ENCODE measurements around the gene HIVEP3. TPM values are rescaled to one million over a fixed set of nuclear protein-coding genes. Genes with fewer than 3 reads are reported as not detected.

Gene HIVEP3
- polyA plus RNA-seq, 1 donor (not counting 4 experiments of a cell fraction or from before 2014, with no cell fraction given): 1.1 TPM

GRCh38 chr1:41678111-41678878 lies 240.4 kb downstream of the HIVEP3 start:
- Histone ChIP-seq H3K79me2 (ENCODE audit: control insufficient read depth, insufficient read depth, low read length) (no peaks in the 10 kb centered on the region), H4K20me1 (ENCODE audit: control insufficient read depth, extremely low read depth, insufficient read depth, low read length) (no peaks in the 10 kb centered on the region), H3K36me3 (ENCODE audit: control insufficient read depth in 2 of 2, extremely low read depth in 1 of 2, insufficient read depth in 2 of 2, low read length in 2 of 2) (no peaks in the 10 kb centered on the region), H3K4me1 (ENCODE audit: control insufficient read depth, extremely low read depth, insufficient read depth, low read length) (peaks cover 57% of the 10 kb centered on the region), H3K27me3 (ENCODE audit: control insufficient read depth, extremely low read depth, insufficient read depth, low read length) (no peaks in the 10 kb centered on the region), H2AFZ (ENCODE audit: control insufficient read depth, low read length) (peak overlapping the region; percentile 17), H3K9ac (ENCODE audit: control insufficient read depth, extremely low read depth, insufficient read depth, low read length) (no peak overlapping the region), H3K9me1 (ENCODE audit: control insufficient read depth, extremely low read depth, insufficient read depth, low read length) (no peaks in the 10 kb centered on the region), H3K9me3 (ENCODE audit: control insufficient read depth, low read depth, low read length) (no peaks in the 10 kb centered on the region), H3K27ac (ENCODE audit: control insufficient read depth, insufficient read depth, low read length) (no peak overlapping the region), H3K4me3 (ENCODE audit: control insufficient read depth in 2 of 3, extremely low read depth in 1 of 3, insufficient read depth in 2 of 3, low read depth in 1 of 3, low read length in 3 of 3) (no peak overlapping the region), H3K4me2 (ENCODE audit: control insufficient read depth, extremely low read depth, insufficient read depth, low read depth, low read length) (peak overlapping the region; percentile 57)
- FAIRE-seq (peak; percentile 93), DNase-seq (ENCODE audit: low read depth, low spot score) (no peak)
- TF ChIP-seq EZH2 (IDR thresholded peaks at IDR 0.05; ENCODE audit: low read length): no peak
- no peak for TF ChIP-seq CTCF (optimal IDR thresholded peaks at IDR 0.05 in 1 of 3, IDR thresholded peaks at IDR 0.05 in 1 of 3, conservative IDR thresholded peaks at IDR 0.05 in 1 of 3; ENCODE audit: extremely low read depth in 1 of 3, insufficient read depth in 2 of 3, low read length in 3 of 3)
- dilution Hi-C loops (cut with MboI; ENCODE audit: extremely low pct_ligation_motif_present, low sequenced_read_pairs): no loop called here

GRCh38 chr1:41677620-41678019 lies 241.1 kb downstream of the HIVEP3 start:
- H2AFZ ChIP-seq (ENCODE audit: control insufficient read depth, low read length): no peak overlapping the region
- H3K4me1 ChIP-seq (ENCODE audit: control insufficient read depth, extremely low read depth, insufficient read depth, low read length): peaks cover 59% of the 10 kb centered on the region
- no peaks in the 10 kb centered on the region for H4K20me1 ChIP-seq (ENCODE audit: control insufficient read depth, extremely low read depth, insufficient read depth, low read length)
- dilution Hi-C loops (cut with MboI; ENCODE audit: extremely low pct_ligation_motif_present, low sequenced_read_pairs): no loop called here
- FAIRE-seq (no peak), DNase-seq (ENCODE audit: low read depth, low spot score) (no peak)
- no peaks in the 10 kb centered on the region for H3K36me3 ChIP-seq (ENCODE audit: control insufficient read depth in 2 of 2, extremely low read depth in 1 of 2, insufficient read depth in 2 of 2, low read length in 2 of 2)
- no peak overlapping the region for H3K27ac ChIP-seq (ENCODE audit: control insufficient read depth, insufficient read depth, low read length)
- no peaks in the 10 kb centered on the region for H3K9me1 ChIP-seq (ENCODE audit: control insufficient read depth, extremely low read depth, insufficient read depth, low read length)
- no peaks in the 10 kb centered on the region for H3K27me3 ChIP-seq (ENCODE audit: control insufficient read depth, extremely low read depth, insufficient read depth, low read length)
- no peaks in the 10 kb centered on the region for H3K79me2 ChIP-seq (ENCODE audit: control insufficient read depth, insufficient read depth, low read length)
- H3K9me3 ChIP-seq (ENCODE audit: control insufficient read depth, low read depth, low read length): no peaks in the 10 kb centered on the region
- no peak for TF ChIP-seq EZH2 (IDR thresholded peaks at IDR 0.05; ENCODE audit: low read length)
- TF ChIP-seq CTCF (optimal IDR thresholded peaks at IDR 0.05 in 1 of 3, IDR thresholded peaks at IDR 0.05 in 1 of 3, conservative IDR thresholded peaks at IDR 0.05 in 1 of 3; ENCODE audit: extremely low read depth in 1 of 3, insufficient read depth in 2 of 3, low read length in 3 of 3): no peak
- no peak overlapping the region for H3K4me2 ChIP-seq (ENCODE audit: control insufficient read depth, extremely low read depth, insufficient read depth, low read depth, low read length)
- no peak overlapping the region for H3K9ac ChIP-seq (ENCODE audit: control insufficient read depth, extremely low read depth, insufficient read depth, low read length)
- H3K4me3 ChIP-seq (ENCODE audit: control insufficient read depth in 2 of 3, extremely low read depth in 1 of 3, insufficient read depth in 2 of 3, low read depth in 1 of 3, low read length in 3 of 3): no peak overlapping the region

Measured in keratinocyte (primary cell).